Measurements from ENCODE around the gene LRIT2.
"Not testable (repeated sequence)": the region's sequence is repeated elsewhere in the genome, so short reads cannot be mapped to it uniquely, and the experiment has no call there.

The LRIT2 gene

DNA sequence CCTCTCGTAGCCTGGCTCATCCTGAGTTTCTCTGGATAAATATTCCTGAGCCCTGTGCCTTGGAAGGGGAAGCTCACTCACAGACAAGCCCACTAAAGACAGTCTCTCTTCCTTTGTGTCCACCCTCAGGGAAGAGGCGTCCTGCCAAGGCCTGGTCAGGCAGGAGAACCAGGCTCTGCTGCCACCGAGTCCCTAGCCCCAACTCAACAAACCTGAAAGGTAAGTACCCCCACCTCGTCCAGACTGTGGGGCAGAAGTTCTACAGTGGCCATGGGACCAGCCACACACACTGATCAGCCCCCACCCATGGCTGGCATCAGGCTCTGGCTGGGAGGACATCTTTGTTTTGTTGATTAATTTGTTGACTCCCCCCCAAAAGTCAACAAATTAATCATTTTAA lies 49.0 kb downstream of the LRIT2 start:
- in situ Hi-C loops (cut with MboI; ENCODE audit: low sequenced_read_pairs, unreplicated experiment) = no loop called here
- no peak for DNase-seq (ENCODE audit: low spot score)

DNA sequence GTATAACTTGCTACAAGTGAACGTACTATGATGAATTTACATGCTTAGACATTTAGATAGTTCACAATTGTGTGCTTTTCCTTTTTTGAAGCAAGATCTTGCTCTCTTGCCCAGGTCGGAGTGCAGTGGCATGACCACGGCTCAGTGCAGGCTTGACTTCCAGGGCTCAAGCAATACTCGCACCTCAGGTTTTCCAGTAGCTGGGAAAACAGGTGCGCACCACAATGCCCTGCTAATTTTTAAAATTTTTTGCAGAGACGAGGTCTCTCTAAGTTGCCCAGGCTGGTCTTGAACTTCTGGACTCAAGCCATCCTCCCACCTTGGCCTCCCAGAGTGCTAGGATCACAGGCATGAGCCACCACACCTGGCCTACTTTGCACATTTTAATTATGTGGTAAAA lies 49.9 kb downstream of the LRIT2 start:
- DNase-seq (ENCODE audit: low spot score) = no peak
- TF ChIP-seq, protein P1, sequence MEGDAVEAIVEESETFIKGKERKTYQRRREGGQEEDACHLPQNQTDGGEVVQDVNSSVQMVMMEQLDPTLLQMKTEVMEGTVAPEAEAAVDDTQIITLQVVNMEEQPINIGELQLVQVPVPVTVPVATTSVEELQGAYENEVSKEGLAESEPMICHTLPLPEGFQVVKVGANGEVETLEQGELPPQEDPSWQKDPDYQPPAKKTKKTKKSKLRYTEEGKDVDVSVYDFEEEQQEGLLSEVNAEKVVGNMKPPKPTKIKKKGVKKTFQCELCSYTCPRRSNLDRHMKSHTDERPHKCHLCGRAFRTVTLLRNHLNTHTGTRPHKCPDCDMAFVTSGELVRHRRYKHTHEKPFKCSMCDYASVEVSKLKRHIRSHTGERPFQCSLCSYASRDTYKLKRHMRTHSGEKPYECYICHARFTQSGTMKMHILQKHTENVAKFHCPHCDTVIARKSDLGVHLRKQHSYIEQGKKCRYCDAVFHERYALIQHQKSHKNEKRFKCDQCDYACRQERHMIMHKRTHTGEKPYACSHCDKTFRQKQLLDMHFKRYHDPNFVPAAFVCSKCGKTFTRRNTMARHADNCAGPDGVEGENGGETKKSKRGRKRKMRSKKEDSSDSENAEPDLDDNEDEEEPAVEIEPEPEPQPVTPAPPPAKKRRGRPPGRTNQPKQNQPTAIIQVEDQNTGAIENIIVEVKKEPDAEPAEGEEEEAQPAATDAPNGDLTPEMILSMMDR (IDR thresholded peaks at IDR 0.05; ENCODE audit: borderline replicate concordance, control extremely low read depth, extremely low read depth, insufficient read depth, missing control alignments) = no peak
- in situ Hi-C loops (cut with MboI; ENCODE audit: low sequenced_read_pairs, unreplicated experiment) = no loop called here

More for the DNA sequence above, 49.0 kb downstream of the LRIT2 start:
- TF ChIP-seq, protein P1 (IDR thresholded peaks at IDR 0.05; ENCODE audit: borderline replicate concordance, control extremely low read depth, extremely low read depth, insufficient read depth, missing control alignments) = no peak

DNA sequence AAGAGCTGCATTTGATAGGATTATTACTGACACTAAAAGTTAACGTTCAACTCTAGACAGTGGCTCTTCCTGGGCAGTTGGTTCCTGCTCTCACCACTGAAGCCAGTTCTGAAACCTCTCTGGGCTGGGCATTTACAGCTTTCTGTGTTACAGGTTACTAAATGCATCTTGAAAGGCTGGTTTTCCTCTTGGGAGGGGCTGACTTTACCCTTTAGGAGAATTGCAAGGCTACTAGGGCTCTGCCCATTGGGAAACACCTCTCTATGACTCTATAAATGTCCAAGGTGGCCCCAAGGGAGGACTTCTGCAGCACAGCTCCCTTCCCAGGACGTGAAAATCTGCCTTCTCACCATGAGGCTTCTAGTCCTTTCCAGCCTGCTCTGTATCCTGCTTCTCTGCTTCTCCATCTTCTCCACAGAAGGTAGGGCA lies 51.8 kb downstream of the LRIT2 start, which contains the start of gene GPR15LG:
GPR15LG (plus strand) TSS at position 301 of the 429 bp plus-strand sequence; CDS start at position 352, 51 bp downstream.
- DNase-seq (ENCODE audit: low spot score) = no peak
- in situ Hi-C loops (cut with MboI; ENCODE audit: low sequenced_read_pairs, unreplicated experiment) = no loop called here
- TF ChIP-seq, protein P1 (IDR thresholded peaks at IDR 0.05; ENCODE audit: borderline replicate concordance, control extremely low read depth, extremely low read depth, insufficient read depth, missing control alignments) = no peak

DNA sequence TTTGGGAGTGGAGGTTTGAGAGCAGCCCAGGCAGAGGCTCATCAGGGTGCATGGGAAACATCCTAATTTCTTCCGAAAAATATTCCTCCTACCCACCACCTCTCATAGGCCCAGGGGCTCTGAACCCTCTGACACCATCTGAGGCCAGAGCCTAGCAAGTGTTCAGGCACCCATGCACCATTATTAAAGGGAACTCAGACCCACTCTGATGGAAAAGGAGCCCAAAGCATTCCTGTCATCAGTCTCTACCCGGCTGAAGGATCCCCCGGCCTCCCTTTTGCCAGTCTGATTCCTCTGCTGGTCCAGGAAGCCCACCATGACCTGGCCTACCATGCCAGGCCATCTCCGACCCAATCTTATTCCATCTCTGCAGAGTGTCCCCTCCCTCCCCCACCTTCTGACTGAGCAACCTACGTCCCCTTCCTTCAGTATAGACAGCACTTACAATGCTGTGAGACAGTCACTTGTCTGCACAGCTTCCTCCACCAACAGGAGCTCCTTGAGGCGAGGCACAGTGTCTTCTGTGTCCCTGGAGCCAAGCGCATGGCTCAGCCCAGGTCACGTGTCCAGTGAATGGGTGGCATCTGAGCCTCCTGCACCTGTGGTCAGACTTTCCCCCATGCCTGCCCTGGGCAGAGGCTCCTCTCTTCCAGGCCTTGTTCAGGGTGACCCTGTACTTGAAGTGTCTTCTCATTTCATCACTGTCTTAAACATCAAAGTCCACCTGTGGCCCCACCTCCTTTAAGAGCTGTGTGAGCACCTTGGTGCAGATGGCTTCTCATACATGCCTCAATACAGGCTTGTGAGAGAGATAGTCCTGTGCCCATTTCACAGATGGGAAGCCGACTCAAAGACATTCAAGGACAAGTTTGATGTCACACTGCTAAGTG lies 52.6 kb downstream of the LRIT2 start:
- in situ Hi-C loops (cut with MboI; ENCODE audit: low sequenced_read_pairs, unreplicated experiment) = no loop called here
- TF ChIP-seq, protein P1 (IDR thresholded peaks at IDR 0.05; ENCODE audit: borderline replicate concordance, control extremely low read depth, extremely low read depth, insufficient read depth, missing control alignments) = no peak
- peak; percentile 33 for DNase-seq (ENCODE audit: low spot score)

DNA sequence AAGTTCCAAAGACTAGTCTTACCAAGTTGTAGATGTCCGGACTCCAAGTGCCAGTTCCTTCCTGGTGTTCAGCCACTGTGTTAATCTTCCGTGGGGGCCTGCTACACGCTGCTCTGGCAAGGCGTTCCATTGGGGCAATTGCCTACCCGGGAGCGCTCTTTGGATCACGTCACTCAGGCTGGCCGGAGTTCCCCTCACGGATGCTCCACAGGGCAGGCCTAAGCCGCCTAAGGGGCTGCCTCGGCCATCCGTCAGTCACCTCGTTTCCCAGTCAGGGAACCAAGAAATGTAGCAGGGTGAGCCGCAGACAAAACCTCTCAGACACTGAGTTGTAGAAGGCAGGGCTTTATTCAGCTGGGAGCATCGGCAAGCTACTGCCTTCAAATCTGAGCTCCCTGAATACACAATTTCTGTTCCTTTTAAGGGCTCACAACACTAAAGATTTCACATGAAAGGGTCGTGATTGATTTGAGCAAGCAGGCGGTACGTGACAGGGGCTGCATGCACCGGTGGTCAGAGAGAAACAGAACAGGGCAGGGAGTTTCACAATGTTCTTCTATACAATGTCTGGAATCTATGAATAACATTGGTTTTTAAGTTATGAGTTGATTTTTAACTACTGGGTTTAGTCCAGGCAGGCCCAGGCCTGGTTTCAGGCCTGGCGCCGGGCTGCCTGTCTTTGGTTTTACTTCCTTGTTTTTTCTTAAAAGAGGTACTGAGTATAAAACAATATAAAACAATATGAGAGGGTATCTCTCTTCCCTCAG lies 53.5 kb downstream of the LRIT2 start:
- DNase-seq (ENCODE audit: low spot score); in situ Hi-C loops (cut with MboI; ENCODE audit: low sequenced_read_pairs, unreplicated experiment): not testable (repeated sequence)

DNA sequence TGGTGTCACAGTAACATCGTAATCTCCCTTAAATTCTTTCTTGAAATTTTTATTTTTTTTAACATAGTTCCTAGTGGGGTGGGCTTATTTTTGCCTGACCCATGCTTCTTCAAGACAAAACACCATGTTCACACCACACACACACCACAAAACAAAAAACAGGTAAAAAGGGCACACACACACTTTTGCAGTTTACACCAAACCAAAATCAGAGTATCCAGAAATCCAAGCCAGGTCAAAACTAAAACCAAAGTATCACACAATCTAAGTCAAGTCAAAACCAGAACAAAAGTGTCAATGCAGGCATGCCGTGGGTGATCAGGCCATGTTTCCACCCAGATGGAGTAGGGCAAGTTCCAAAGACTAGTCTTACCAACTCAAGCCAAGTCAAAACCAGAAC lies 54.1 kb downstream of the LRIT2 start:
- in situ Hi-C loops (cut with MboI; ENCODE audit: low sequenced_read_pairs, unreplicated experiment); DNase-seq (ENCODE audit: low spot score): not testable (repeated sequence)

Data from GM13976 (cell line).